NCI-H2107 (cell line): ENCODE data around the gene SIGLEC15.
"Not testable (repeated sequence)": the region's sequence is repeated elsewhere in the genome, so short reads cannot be mapped to it uniquely, and the experiment has no call there.

Source experiments
- DNase-seq: peaks from one replicate; lab custom pipeline; 2025; lab: John Stamatoyannopoulos, UW

The SIGLEC15 gene

GRCh38 chr18:45820106-45820745 is 5.2 kb upstream of the SIGLEC15 start:
- no peak for DNase-seq

- no peak for DNase-seq
Measured at GRCh38 chr18:45821026-45821425, 4.4 kb upstream of the SIGLEC15 start.

- DNase-seq, result no peak
Measured at GRCh38 chr18:45821711-45822110, 3.8 kb upstream of the SIGLEC15 start.

- no peak for DNase-seq
Measured at GRCh38 chr18:45826084-45826483, 609 bp downstream of the SIGLEC15 start.

GRCh38 chr18:45826716-45827115 is 1.2 kb downstream of the SIGLEC15 start:
- not testable (repeated sequence) for DNase-seq

GRCh38 chr18:45828917-45829811 is 3.7 kb downstream of the SIGLEC15 start:
- peak; percentile 31 for DNase-seq

- no peak for DNase-seq
Measured at GRCh38 chr18:45829855-45830254, 4.4 kb downstream of the SIGLEC15 start.

- DNase-seq, result no peak
Measured at GRCh38 chr18:45830917-45831316, 5.4 kb downstream of the SIGLEC15 start.

GRCh38 chr18:45833846-45834245 is 8.4 kb downstream of the SIGLEC15 start:
- DNase-seq, result no peak

GRCh38 chr18:45834306-45834705 is 8.8 kb downstream of the SIGLEC15 start:
- DNase-seq, result no peak

GRCh38 chr18:45835057-45835636 is 9.7 kb downstream of the SIGLEC15 start:
- no peak for DNase-seq

- peak; percentile 48 for DNase-seq
Measured at GRCh38 chr18:45836242-45837205, 11.0 kb downstream of the SIGLEC15 start.

GRCh38 chr18:45837283-45838070 is 12.0 kb downstream of the SIGLEC15 start:
- no peak for DNase-seq

- no peak for DNase-seq
Measured at GRCh38 chr18:45838302-45839070, 13.0 kb downstream of the SIGLEC15 start.

GRCh38 chr18:45839414-45840395 is 14.2 kb downstream of the SIGLEC15 start:
- peak; percentile 45 for DNase-seq

GRCh38 chr18:45841060-45841764 is 15.7 kb downstream of the SIGLEC15 start:
- no peak for DNase-seq

- DNase-seq, result no peak
Measured at GRCh38 chr18:45841765-45842442, 16.4 kb downstream of the SIGLEC15 start.

- DNase-seq, result no peak
Measured at GRCh38 chr18:45843019-45843418, 17.5 kb downstream of the SIGLEC15 start.
